ENCODE results near the gene CPAMD8.

DNA sequence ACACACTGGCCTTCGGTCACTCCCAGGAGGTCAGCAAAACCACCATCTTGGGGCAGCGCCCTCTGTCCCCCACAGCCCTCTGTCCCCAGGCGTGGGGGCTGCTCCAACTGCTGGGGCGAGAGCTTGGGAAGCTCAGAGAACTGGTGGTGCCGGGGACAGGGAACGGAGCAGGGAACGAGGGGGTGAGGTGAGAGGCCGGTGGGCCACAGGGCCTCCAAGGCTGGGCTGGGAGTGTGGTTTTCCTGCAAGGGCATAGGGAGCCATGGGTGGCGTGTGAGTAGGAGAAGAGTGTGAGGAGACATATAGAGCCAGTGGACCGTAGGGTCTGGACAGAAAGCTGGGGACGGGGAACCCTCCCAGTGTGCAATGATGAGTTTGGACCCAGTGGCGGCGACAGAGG is 103.7 kb downstream of the CPAMD8 start:
- TF ChIP-seq, protein P1, sequence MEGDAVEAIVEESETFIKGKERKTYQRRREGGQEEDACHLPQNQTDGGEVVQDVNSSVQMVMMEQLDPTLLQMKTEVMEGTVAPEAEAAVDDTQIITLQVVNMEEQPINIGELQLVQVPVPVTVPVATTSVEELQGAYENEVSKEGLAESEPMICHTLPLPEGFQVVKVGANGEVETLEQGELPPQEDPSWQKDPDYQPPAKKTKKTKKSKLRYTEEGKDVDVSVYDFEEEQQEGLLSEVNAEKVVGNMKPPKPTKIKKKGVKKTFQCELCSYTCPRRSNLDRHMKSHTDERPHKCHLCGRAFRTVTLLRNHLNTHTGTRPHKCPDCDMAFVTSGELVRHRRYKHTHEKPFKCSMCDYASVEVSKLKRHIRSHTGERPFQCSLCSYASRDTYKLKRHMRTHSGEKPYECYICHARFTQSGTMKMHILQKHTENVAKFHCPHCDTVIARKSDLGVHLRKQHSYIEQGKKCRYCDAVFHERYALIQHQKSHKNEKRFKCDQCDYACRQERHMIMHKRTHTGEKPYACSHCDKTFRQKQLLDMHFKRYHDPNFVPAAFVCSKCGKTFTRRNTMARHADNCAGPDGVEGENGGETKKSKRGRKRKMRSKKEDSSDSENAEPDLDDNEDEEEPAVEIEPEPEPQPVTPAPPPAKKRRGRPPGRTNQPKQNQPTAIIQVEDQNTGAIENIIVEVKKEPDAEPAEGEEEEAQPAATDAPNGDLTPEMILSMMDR (conservative IDR thresholded peaks at IDR 0.05 in 1 of 2, IDR thresholded peaks at IDR 0.05 in 1 of 2; ENCODE audit: low read depth in 1 of 2, low read length in 2 of 2), result no peak
- TF ChIP-seq EZH2 (IDR thresholded peaks at IDR 0.05; ENCODE audit: low read length, missing control alignments), result no peak

Data from fibroblast of lung (primary cell).